ENCODE results near the gene ZBTB7C. TPM values are rescaled to one million over a fixed set of nuclear protein-coding genes. Genes with fewer than 3 reads are reported as not detected.

Gene ZBTB7C
- total and polyA plus RNA-seq, 5 donors from 2014 or later, result not detected

- H3K27me3 Mint-ChIP-seq, result peaks cover 21% of the 10 kb centered on the region
- no peaks in the 10 kb centered on the region for H3K36me3 ChIP-seq (ENCODE audit: control insufficient read depth, insufficient read depth, low read length)
- no peaks in the 10 kb centered on the region for H3K36me3 Mint-ChIP-seq
- no peak overlapping the region for H3K27ac ChIP-seq (ENCODE audit: insufficient read depth, low read length, poor library complexity, severe bottlenecking)
- no peaks in the 10 kb centered on the region for H3K4me1 ChIP-seq (ENCODE audit: control insufficient read depth, insufficient read depth, low read length, poor library complexity, severe bottlenecking)
- H3K4me3 Mint-ChIP-seq, result no peak overlapping the region
- H3K9me3 Mint-ChIP-seq, result peaks cover 0 to 1% (median 0%) of the 10 kb centered on the region in 7 donors
- H3K9me3 ChIP-seq (ENCODE audit: control insufficient read depth in 2 of 2, low read length in 2 of 2), result no peaks in the 10 kb centered on the region
- no peak overlapping the region for H3K27ac Mint-ChIP-seq
- ATAC-seq (ENCODE audit: low read depth in 2 of 2) (no peak), DNase-seq (no peak)
- H3K4me3 ChIP-seq (ENCODE audit: low read depth, low read length), result no peak overlapping the region
- H3K4me1 Mint-ChIP-seq, result no peaks in the 10 kb centered on the region
- no peaks in the 10 kb centered on the region for H3K27me3 ChIP-seq (ENCODE audit: control insufficient read depth, insufficient read depth, low read length)
These were observed 222.3 kb downstream of the ZBTB7C start for GRCh38 chr18:48186861-48187260.

DNA sequence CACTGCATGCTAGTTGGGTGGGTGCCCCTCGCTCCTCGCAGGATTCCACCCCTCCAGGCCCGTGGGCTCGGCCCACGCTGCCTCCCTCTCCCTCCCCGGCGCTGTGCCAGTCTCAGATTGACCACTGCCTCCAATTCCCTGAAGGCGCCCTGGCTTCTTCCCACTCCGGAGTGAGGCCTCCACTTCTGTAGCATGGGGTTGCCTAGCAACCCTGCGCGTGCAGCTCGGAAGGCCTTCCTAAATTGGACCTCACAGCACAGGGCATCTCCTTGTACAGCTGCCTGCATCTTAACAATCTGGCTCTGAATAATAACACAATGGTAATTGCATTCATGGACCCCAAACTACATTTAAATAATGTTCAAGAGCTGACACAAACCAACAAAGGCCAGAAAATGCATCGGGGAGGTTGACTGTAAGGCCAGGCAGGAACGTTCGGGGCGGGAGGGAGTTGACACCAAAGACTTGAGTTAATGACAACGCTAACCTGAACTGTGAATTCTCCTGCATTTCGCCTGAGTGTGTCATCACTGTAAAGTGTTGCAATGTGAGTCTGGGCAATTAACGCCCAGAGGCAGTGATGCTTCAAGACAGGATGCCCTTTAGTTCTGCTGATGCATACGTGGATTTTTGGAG lies 222.9 kb downstream of the ZBTB7C start:
- H3K9me3 ChIP-seq (ENCODE audit: control insufficient read depth in 2 of 2, low read length in 2 of 2), result no peaks in the 10 kb centered on the region
- H3K4me3 ChIP-seq (ENCODE audit: low read depth, low read length), result no peak overlapping the region
- no peaks in the 10 kb centered on the region for H3K27me3 ChIP-seq (ENCODE audit: control insufficient read depth, insufficient read depth, low read length)
- H3K27me3 Mint-ChIP-seq, result peaks cover 25% of the 10 kb centered on the region
- no peaks in the 10 kb centered on the region for H3K4me1 ChIP-seq (ENCODE audit: control insufficient read depth, insufficient read depth, low read length, poor library complexity, severe bottlenecking)
- no peaks in the 10 kb centered on the region for H3K36me3 ChIP-seq (ENCODE audit: control insufficient read depth, insufficient read depth, low read length)
- no peaks in the 10 kb centered on the region for H3K4me1 Mint-ChIP-seq
- no peak for ATAC-seq (ENCODE audit: low read depth in 2 of 2)
- H3K36me3 Mint-ChIP-seq, result no peaks in the 10 kb centered on the region
- H3K9me3 Mint-ChIP-seq, result peaks cover 0 to 1% (median 0%) of the 10 kb centered on the region in 7 donors
- no peak for DNase-seq
- H3K27ac ChIP-seq (ENCODE audit: insufficient read depth, low read length, poor library complexity, severe bottlenecking), result no peak overlapping the region
- H3K27ac Mint-ChIP-seq, result no peak overlapping the region
- H3K4me3 Mint-ChIP-seq, result no peak overlapping the region

GRCh38 chr18:48184118-48184517 lies 225.1 kb downstream of the ZBTB7C start:
- ATAC-seq (ENCODE audit: low read depth in 2 of 2) (no peak), DNase-seq (no peak)
- no peaks in the 10 kb centered on the region for H3K9me3 ChIP-seq (ENCODE audit: control insufficient read depth in 2 of 2, low read length in 2 of 2)
- Mint-ChIP-seq H3K27ac (no peak overlapping the region), H3K4me1 (no peaks in the 10 kb centered on the region), H3K36me3 (no peaks in the 10 kb centered on the region), H3K9me3 (peaks cover 0 to 1% (median 0%) of the 10 kb centered on the region in 7 donors), H3K4me3 (no peak overlapping the region), H3K27me3 (peaks cover 36% of the 10 kb centered on the region)
- no peak overlapping the region for H3K27ac ChIP-seq (ENCODE audit: insufficient read depth, low read length, poor library complexity, severe bottlenecking)
- no peaks in the 10 kb centered on the region for H3K4me1 ChIP-seq (ENCODE audit: control insufficient read depth, insufficient read depth, low read length, poor library complexity, severe bottlenecking)
- H3K36me3 ChIP-seq (ENCODE audit: control insufficient read depth, insufficient read depth, low read length), result no peaks in the 10 kb centered on the region
- no peak overlapping the region for H3K4me3 ChIP-seq (ENCODE audit: low read depth, low read length)
- H3K27me3 ChIP-seq (ENCODE audit: control insufficient read depth, insufficient read depth, low read length), result no peaks in the 10 kb centered on the region

- H3K27me3 Mint-ChIP-seq, result peaks cover 34% of the 10 kb centered on the region
- Histone ChIP-seq H3K27ac (ENCODE audit: insufficient read depth, low read length, poor library complexity, severe bottlenecking) (no peak overlapping the region), H3K36me3 (ENCODE audit: control insufficient read depth, insufficient read depth, low read length) (no peaks in the 10 kb centered on the region), H3K9me3 (ENCODE audit: control insufficient read depth in 2 of 2, low read length in 2 of 2) (no peaks in the 10 kb centered on the region), H3K4me3 (ENCODE audit: low read depth, low read length) (no peak overlapping the region), H3K4me1 (ENCODE audit: control insufficient read depth, insufficient read depth, low read length, poor library complexity, severe bottlenecking) (no peaks in the 10 kb centered on the region), H3K27me3 (ENCODE audit: control insufficient read depth, insufficient read depth, low read length) (no peaks in the 10 kb centered on the region)
- H3K27ac Mint-ChIP-seq, result no peak overlapping the region
- no peak for ATAC-seq (ENCODE audit: low read depth in 2 of 2)
- H3K36me3 Mint-ChIP-seq, result no peaks in the 10 kb centered on the region
- H3K9me3 Mint-ChIP-seq, result peaks cover 0 to 1% (median 0%) of the 10 kb centered on the region in 7 donors
- no peak for DNase-seq
- H3K4me1 Mint-ChIP-seq, result no peaks in the 10 kb centered on the region
- H3K4me3 Mint-ChIP-seq, result no peak overlapping the region
These were observed 225.6 kb downstream of the ZBTB7C start for GRCh38 chr18:48183613-48184012.

DNA sequence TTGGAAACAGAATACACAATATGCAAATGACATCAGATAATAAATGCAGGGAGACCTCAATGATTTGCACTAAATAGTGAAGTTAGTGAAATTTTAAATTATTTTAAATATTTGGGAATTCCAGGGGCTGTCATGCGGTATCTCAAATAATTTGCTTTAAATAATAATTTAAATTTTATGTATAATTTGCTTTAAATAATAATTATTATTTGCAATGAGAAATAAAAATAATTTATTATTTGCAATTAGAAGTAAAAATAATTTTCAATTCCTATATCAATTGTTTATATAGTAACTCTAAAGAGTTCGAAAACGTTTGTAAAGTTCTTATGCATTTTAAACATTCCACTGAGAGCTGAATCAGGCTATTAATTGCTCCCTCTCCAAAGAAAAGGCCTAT lies 226.4 kb downstream of the ZBTB7C start:
- Histone ChIP-seq H3K27me3 (ENCODE audit: control insufficient read depth, insufficient read depth, low read length) (no peaks in the 10 kb centered on the region), H3K27ac (ENCODE audit: insufficient read depth, low read length, poor library complexity, severe bottlenecking) (no peak overlapping the region), H3K4me3 (ENCODE audit: low read depth, low read length) (no peak overlapping the region), H3K36me3 (ENCODE audit: control insufficient read depth, insufficient read depth, low read length) (no peaks in the 10 kb centered on the region), H3K9me3 (ENCODE audit: control insufficient read depth in 2 of 2, low read length in 2 of 2) (no peaks in the 10 kb centered on the region), H3K4me1 (ENCODE audit: control insufficient read depth, insufficient read depth, low read length, poor library complexity, severe bottlenecking) (no peaks in the 10 kb centered on the region)
- H3K4me3 Mint-ChIP-seq, result no peak overlapping the region
- DNase-seq, result no peak
- no peaks in the 10 kb centered on the region for H3K9me3 Mint-ChIP-seq
- no peak for ATAC-seq (ENCODE audit: low read depth in 2 of 2)
- peaks cover 30% of the 10 kb centered on the region for H3K27me3 Mint-ChIP-seq
- no peak overlapping the region for H3K27ac Mint-ChIP-seq
- H3K4me1 Mint-ChIP-seq, result no peaks in the 10 kb centered on the region
- no peaks in the 10 kb centered on the region for H3K36me3 Mint-ChIP-seq

GRCh38 chr18:48181857-48182256 lies 227.3 kb downstream of the ZBTB7C start:
- Mint-ChIP-seq H3K27me3 (peaks cover 29% of the 10 kb centered on the region), H3K9me3 (no peaks in the 10 kb centered on the region), H3K36me3 (no peaks in the 10 kb centered on the region), H3K4me1 (no peaks in the 10 kb centered on the region), H3K27ac (no peak overlapping the region), H3K4me3 (no peak overlapping the region)
- Histone ChIP-seq H3K9me3 (ENCODE audit: control insufficient read depth in 2 of 2, low read length in 2 of 2) (no peaks in the 10 kb centered on the region), H3K4me3 (ENCODE audit: low read depth, low read length) (no peak overlapping the region), H3K27ac (ENCODE audit: insufficient read depth, low read length, poor library complexity, severe bottlenecking) (no peak overlapping the region), H3K36me3 (ENCODE audit: control insufficient read depth, insufficient read depth, low read length) (no peaks in the 10 kb centered on the region), H3K27me3 (ENCODE audit: control insufficient read depth, insufficient read depth, low read length) (no peaks in the 10 kb centered on the region), H3K4me1 (ENCODE audit: control insufficient read depth, insufficient read depth, low read length, poor library complexity, severe bottlenecking) (no peaks in the 10 kb centered on the region)
- no peak for ATAC-seq (ENCODE audit: low read depth in 2 of 2)
- no peak for DNase-seq

GRCh38 chr18:48181087-48181823 lies 227.9 kb downstream of the ZBTB7C start:
- Histone ChIP-seq H3K4me1 (ENCODE audit: control insufficient read depth, insufficient read depth, low read length, poor library complexity, severe bottlenecking) (no peaks in the 10 kb centered on the region), H3K4me3 (ENCODE audit: low read depth, low read length) (no peak overlapping the region), H3K9me3 (ENCODE audit: control insufficient read depth in 2 of 2, low read length in 2 of 2) (no peaks in the 10 kb centered on the region), H3K27me3 (ENCODE audit: control insufficient read depth, insufficient read depth, low read length) (no peaks in the 10 kb centered on the region), H3K27ac (ENCODE audit: insufficient read depth, low read length, poor library complexity, severe bottlenecking) (no peak overlapping the region), H3K36me3 (ENCODE audit: control insufficient read depth, insufficient read depth, low read length) (no peaks in the 10 kb centered on the region)
- Mint-ChIP-seq H3K9me3 (no peaks in the 10 kb centered on the region), H3K27ac (no peak overlapping the region), H3K4me1 (no peaks in the 10 kb centered on the region), H3K36me3 (no peaks in the 10 kb centered on the region), H3K4me3 (no peak overlapping the region), H3K27me3 (peaks cover 30% of the 10 kb centered on the region)
- ATAC-seq (ENCODE audit: low read depth in 2 of 2) (no peak), DNase-seq (no peak)

DNA sequence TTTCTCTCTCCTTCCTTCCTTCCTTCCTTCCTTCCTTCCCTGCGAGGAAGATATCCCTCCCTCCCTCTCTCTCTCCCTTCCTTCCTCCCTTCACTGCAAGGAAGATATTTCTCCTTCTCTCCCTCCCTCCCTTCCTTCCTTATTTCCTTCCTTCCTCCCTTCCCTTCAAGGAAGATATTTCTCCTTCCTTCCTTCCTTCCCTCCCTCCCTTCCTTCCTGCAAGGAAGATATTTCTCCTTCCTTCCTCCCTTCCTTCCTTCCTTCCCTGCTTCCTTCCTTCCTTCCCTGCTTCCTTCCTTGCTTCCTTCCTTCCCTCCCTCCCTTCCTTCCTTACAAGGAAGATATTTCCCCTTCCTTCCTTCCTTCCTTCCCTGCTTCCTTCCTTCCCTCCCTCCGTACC lies 229.5 kb downstream of the ZBTB7C start:
- DNase-seq (no peak), ATAC-seq (ENCODE audit: low read depth in 2 of 2) (no peak)
- Mint-ChIP-seq H3K36me3 (no peaks in the 10 kb centered on the region), H3K4me1 (no peaks in the 10 kb centered on the region), H3K27me3 (peaks cover 24% of the 10 kb centered on the region), H3K9me3 (peaks cover 0 to 2% (median 0%) of the 10 kb centered on the region in 7 donors), H3K4me3 (no peak overlapping the region), H3K27ac (no peak overlapping the region)
- no peaks in the 10 kb centered on the region for H3K9me3 ChIP-seq (ENCODE audit: control insufficient read depth in 2 of 2, low read length in 2 of 2)
- no peak overlapping the region for H3K27ac ChIP-seq (ENCODE audit: insufficient read depth, low read length, poor library complexity, severe bottlenecking)
- H3K4me1 ChIP-seq (ENCODE audit: control insufficient read depth, insufficient read depth, low read length, poor library complexity, severe bottlenecking), result no peaks in the 10 kb centered on the region
- H3K27me3 ChIP-seq (ENCODE audit: control insufficient read depth, insufficient read depth, low read length), result no peaks in the 10 kb centered on the region
- H3K36me3 ChIP-seq (ENCODE audit: control insufficient read depth, insufficient read depth, low read length), result no peaks in the 10 kb centered on the region
- H3K4me3 ChIP-seq (ENCODE audit: low read depth, low read length), result no peak overlapping the region

Measured in CD4-positive, CD25-positive, alpha-beta regulatory T cell (primary cell).